Stimulated activated CD8-positive, alpha-beta memory T cell treated with anti-CD3 and anti-CD28 coated beads, Interleukin-12 subunit alpha, Interleukin-12 subunit beta, amount 100 ng/mL, for 4 hours (primary cell): Measurements from ENCODE around the gene LIMS2.

Experiments used
- DNase-seq: peaks from one replicate; pipeline ENCODE4 v3.0.0-alpha.2; 2020; ENCODE audit warnings: low read depth

The LIMS2 gene

GRCh38 chr2:127701193-127701650 is 25.9 kb upstream of the LIMS2 start, which contains the start of gene SFT2D3:
Gene SFT2D3, plus strand, starts transcription at chr2:127701497. Its CDS starts 32 bp downstream, at chr2:127701529.
- peak; percentile 83 for DNase-seq

- DNase-seq, result peak; percentile 14
Observed at GRCh38 chr2:127700527-127701192, 25.3 kb upstream of the LIMS2 start.

- no peak for DNase-seq
Observed at GRCh38 chr2:127698553-127699355, 23.4 kb upstream of the LIMS2 start.

- no peak for DNase-seq
Observed at GRCh38 chr2:127697482-127698180, 22.3 kb upstream of the LIMS2 start.

- no peak for DNase-seq
Observed at GRCh38 chr2:127695491-127696472, 20.5 kb upstream of the LIMS2 start.

- DNase-seq, result no peak
Observed at GRCh38 chr2:127694986-127695385, 19.7 kb upstream of the LIMS2 start.

- DNase-seq, result no peak
Observed at GRCh38 chr2:127690696-127691095, 15.4 kb upstream of the LIMS2 start.

GRCh38 chr2:127688405-127688804 is 13.1 kb upstream of the LIMS2 start:
- DNase-seq, result no peak

- DNase-seq, result no peak
Observed at GRCh38 chr2:127685410-127686080, 10.2 kb upstream of the LIMS2 start.

GRCh38 chr2:127683757-127684156 is 8.4 kb upstream of the LIMS2 start:
- DNase-seq, result no peak

GRCh38 chr2:127683056-127683455 is 7.7 kb upstream of the LIMS2 start:
- no peak for DNase-seq

- no peak for DNase-seq
Observed at GRCh38 chr2:127681976-127682857, 6.9 kb upstream of the LIMS2 start.

GRCh38 chr2:127681288-127681804 is 6.0 kb upstream of the LIMS2 start:
- DNase-seq, result no peak

GRCh38 chr2:127680706-127681287 is 5.5 kb upstream of the LIMS2 start:
- DNase-seq, result no peak

- DNase-seq, result no peak
Observed at GRCh38 chr2:127679680-127680361, 4.5 kb upstream of the LIMS2 start.

- no peak for DNase-seq
Observed at GRCh38 chr2:127678991-127679390, 3.7 kb upstream of the LIMS2 start.

GRCh38 chr2:127678531-127678930 is 3.2 kb upstream of the LIMS2 start:
- no peak for DNase-seq

GRCh38 chr2:127676906-127677305 is 1.6 kb upstream of the LIMS2 start:
- no peak for DNase-seq
